WTC11 (cell line): ENCODE data around the gene NCL.

ENCODE experiments used
- CBFB ChIP-seq: sonication (generic); formaldehyde crosslinking; IDR thresholded peaks from 2 replicates; pipeline ENCODE4 v1.8.1; 2022; ENCODE audit warnings: mild to moderate bottlenecking, low read depth, missing genetic modification reagents
- CREB1 ChIP-seq: sonication (generic); formaldehyde crosslinking; IDR thresholded peaks from 2 replicates; pipeline ENCODE4 v1.8.0; 2023; ENCODE audit warnings: mild to moderate bottlenecking, missing genetic modification reagents
- ELF4 ChIP-seq: sonication (generic); formaldehyde crosslinking; IDR thresholded peaks from 2 replicates; pipeline ENCODE4 v1.8.1; 2022; ENCODE audit warnings: low read depth, mild to moderate bottlenecking, moderate library complexity, missing genetic modification reagents
- GABPB1 ChIP-seq: sonication (generic); formaldehyde crosslinking; IDR thresholded peaks from 2 replicates; pipeline ENCODE4 v1.8.1; 2023; ENCODE audit warnings: mild to moderate bottlenecking, missing genetic modification reagents
- NR1H2 ChIP-seq: sonication (generic); formaldehyde crosslinking; IDR thresholded peaks from 2 replicates; pipeline ENCODE4 v1.9.0; 2021; ENCODE audit warnings: mild to moderate bottlenecking, moderate library complexity, missing genetic modification reagents
- OVOL2 ChIP-seq: fragments of 250-450 bp; sonication (Bioruptor Pico); IDR thresholded peaks from 2 replicates; pipeline ENCODE4 v1.9.0; 2021; ENCODE audit warnings: mild to moderate bottlenecking, borderline replicate concordance
- SMAD3 ChIP-seq: sonication (generic); formaldehyde crosslinking; IDR thresholded peaks from 2 replicates; pipeline ENCODE4 v1.8.0; 2022; ENCODE audit warnings: missing genetic modification reagents, mild to moderate bottlenecking, borderline replicate concordance
- SP1 ChIP-seq: sonication (generic); formaldehyde crosslinking; conservative IDR thresholded peaks from 2 replicates; pipeline ENCODE4 v1.8.1; 2022; ENCODE audit warnings: missing genetic modification reagents
- TF ChIP-seq, protein P1 (sequence below): fragments of 200-600 bp; IDR thresholded peaks from 2 replicates; pipeline ENCODE4 v1.8.0; 2022; ENCODE audit warnings: antibody characterized with exemption
- TF ChIP-seq, protein P2 (sequence below): sonication (generic); formaldehyde crosslinking; IDR thresholded peaks from 2 replicates; pipeline ENCODE4 v1.8.0; 2022; ENCODE audit warnings: mild to moderate bottlenecking, missing genetic modification reagents
- TF ChIP-seq, protein P3 (sequence below): sonication (generic); formaldehyde crosslinking; IDR thresholded peaks from 2 replicates; pipeline ENCODE4 v1.8.0; 2023; ENCODE audit warnings: mild to moderate bottlenecking, missing genetic modification reagents
- TF ChIP-seq, protein P4 (sequence below): sonication (generic); formaldehyde crosslinking; IDR thresholded peaks from 2 replicates; pipeline ENCODE4 v1.8.0; 2022; ENCODE audit warnings: mild to moderate bottlenecking, missing genetic modification reagents

DNA sequence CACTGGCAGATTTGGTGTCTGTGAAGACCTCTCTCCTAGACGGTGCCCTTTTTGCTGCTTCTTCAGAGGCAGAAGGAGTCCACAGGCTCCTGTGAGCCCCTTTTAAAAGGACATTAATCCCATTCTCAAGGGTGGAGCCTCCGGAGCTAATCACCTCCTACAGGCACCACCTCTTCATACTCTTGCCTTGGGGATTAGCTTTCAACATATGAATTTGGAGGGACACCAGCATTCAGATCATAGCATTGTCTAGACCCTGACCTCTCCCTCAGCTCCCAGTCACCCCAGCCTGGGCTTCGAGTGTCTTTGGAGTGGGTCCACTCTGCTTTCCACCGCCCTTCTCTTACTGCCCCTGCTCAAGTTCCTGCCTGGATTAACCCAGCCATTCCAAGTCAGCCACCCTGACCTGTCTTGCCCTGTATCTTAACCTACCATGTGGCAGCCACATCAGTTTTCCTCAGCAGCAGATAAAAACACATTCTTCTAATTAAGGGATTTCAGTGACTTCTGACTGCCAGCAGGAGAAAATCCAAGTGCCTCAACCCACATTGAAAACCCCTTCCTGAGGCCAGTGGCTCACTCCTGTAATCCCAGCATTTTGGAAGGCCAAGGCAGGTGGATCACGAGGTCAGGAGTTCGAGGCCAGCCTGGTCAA lies 6.1 kb upstream of the NCL start:
- TF ChIP-seq OVOL2 (CRISPR knock-in tag) (no peak), GABPB1 (no peak), CREB1 (CRISPR knock-in tag) (no peak), CBFB (no peak), SMAD3 (CRISPR knock-in tag) (no peak), SP1 (no peak), ELF4 (CRISPR knock-in tag) (no peak), NR1H2 (CRISPR knock-in tag) (no peak)
- TF ChIP-seq, protein P1, sequence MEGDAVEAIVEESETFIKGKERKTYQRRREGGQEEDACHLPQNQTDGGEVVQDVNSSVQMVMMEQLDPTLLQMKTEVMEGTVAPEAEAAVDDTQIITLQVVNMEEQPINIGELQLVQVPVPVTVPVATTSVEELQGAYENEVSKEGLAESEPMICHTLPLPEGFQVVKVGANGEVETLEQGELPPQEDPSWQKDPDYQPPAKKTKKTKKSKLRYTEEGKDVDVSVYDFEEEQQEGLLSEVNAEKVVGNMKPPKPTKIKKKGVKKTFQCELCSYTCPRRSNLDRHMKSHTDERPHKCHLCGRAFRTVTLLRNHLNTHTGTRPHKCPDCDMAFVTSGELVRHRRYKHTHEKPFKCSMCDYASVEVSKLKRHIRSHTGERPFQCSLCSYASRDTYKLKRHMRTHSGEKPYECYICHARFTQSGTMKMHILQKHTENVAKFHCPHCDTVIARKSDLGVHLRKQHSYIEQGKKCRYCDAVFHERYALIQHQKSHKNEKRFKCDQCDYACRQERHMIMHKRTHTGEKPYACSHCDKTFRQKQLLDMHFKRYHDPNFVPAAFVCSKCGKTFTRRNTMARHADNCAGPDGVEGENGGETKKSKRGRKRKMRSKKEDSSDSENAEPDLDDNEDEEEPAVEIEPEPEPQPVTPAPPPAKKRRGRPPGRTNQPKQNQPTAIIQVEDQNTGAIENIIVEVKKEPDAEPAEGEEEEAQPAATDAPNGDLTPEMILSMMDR = no peak
- TF ChIP-seq, protein P2, sequence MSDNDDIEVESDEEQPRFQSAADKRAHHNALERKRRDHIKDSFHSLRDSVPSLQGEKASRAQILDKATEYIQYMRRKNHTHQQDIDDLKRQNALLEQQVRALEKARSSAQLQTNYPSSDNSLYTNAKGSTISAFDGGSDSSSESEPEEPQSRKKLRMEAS (CRISPR knock-in tag) = no peak
- TF ChIP-seq, protein P3, sequence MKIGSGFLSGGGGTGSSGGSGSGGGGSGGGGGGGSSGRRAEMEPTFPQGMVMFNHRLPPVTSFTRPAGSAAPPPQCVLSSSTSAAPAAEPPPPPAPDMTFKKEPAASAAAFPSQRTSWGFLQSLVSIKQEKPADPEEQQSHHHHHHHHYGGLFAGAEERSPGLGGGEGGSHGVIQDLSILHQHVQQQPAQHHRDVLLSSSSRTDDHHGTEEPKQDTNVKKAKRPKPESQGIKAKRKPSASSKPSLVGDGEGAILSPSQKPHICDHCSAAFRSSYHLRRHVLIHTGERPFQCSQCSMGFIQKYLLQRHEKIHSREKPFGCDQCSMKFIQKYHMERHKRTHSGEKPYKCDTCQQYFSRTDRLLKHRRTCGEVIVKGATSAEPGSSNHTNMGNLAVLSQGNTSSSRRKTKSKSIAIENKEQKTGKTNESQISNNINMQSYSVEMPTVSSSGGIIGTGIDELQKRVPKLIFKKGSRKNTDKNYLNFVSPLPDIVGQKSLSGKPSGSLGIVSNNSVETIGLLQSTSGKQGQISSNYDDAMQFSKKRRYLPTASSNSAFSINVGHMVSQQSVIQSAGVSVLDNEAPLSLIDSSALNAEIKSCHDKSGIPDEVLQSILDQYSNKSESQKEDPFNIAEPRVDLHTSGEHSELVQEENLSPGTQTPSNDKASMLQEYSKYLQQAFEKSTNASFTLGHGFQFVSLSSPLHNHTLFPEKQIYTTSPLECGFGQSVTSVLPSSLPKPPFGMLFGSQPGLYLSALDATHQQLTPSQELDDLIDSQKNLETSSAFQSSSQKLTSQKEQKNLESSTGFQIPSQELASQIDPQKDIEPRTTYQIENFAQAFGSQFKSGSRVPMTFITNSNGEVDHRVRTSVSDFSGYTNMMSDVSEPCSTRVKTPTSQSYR (CRISPR knock-in tag) = no peak
- TF ChIP-seq, protein P4, sequence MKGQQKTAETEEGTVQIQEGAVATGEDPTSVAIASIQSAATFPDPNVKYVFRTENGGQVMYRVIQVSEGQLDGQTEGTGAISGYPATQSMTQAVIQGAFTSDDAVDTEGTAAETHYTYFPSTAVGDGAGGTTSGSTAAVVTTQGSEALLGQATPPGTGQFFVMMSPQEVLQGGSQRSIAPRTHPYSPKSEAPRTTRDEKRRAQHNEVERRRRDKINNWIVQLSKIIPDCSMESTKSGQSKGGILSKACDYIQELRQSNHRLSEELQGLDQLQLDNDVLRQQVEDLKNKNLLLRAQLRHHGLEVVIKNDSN (CRISPR knock-in tag) = no peak
